ENCODE measurements around the gene RGS7. TPM values are rescaled to one million over a fixed set of nuclear protein-coding genes. Genes with fewer than 3 reads are reported as not detected.

The RGS7 gene
- total and polyA plus RNA-seq, 2 experiments from 2014 or later = 0.32 to 1.7 TPM

- Histone ChIP-seq H3F3A (ENCODE audit: insufficient read depth) (no peaks in the 10 kb centered on the region), H3K27me3 (replicated peaks; ENCODE audit: insufficient read depth) (no peaks in the 10 kb centered on the region), H2AFZ (no peak overlapping the region), H3K4me2 (ENCODE audit: unreplicated experiment) (no peak overlapping the region), H3K9me2 (ENCODE audit: insufficient read depth) (no peaks in the 10 kb centered on the region), H3K9me3 (ENCODE audit: low read depth) (no peaks in the 10 kb centered on the region), H3K9ac (no peak overlapping the region), H3K79me2 (ENCODE audit: insufficient read depth) (no peaks in the 10 kb centered on the region), H3K27ac (no peak overlapping the region), H3K36me3 (ENCODE audit: low read depth) (no peaks in the 10 kb centered on the region), H3K4me1 (ENCODE audit: insufficient read depth) (no peaks in the 10 kb centered on the region), H3K4me3 (no peak overlapping the region), H4K20me1 (ENCODE audit: insufficient read depth) (no peaks in the 10 kb centered on the region)
- no peak for TF ChIP-seq EZH2phosphoT487 (IDR thresholded peaks at IDR 0.05; ENCODE audit: insufficient read depth, low read depth)
- TF ChIP-seq EZH2 (IDR thresholded peaks at IDR 0.05; ENCODE audit: insufficient read depth, poor library complexity, severe bottlenecking) = no peak
- in situ Hi-C loops (cut with MboI) = no loop called here
- no peak for DNase-seq
- 15 to 18% methylated on average over 2 of the region's 2 CpGs for WGBS, 2 experiments (ENCODE audit: low coverage in 1 of 2, low lambda C conversion rate in 2 of 2, missing lambda C conversion rate in 2 of 2)
Observed at GRCh38 chr1:241253471-241253870, 103.5 kb downstream of the RGS7 start.

- Histone ChIP-seq H3K27ac (no peak overlapping the region), H3K9me2 (ENCODE audit: insufficient read depth) (no peaks in the 10 kb centered on the region), H3K4me3 (no peak overlapping the region), H3K9me3 (ENCODE audit: low read depth) (no peaks in the 10 kb centered on the region), H4K20me1 (ENCODE audit: insufficient read depth) (no peaks in the 10 kb centered on the region), H3K4me1 (ENCODE audit: insufficient read depth) (no peaks in the 10 kb centered on the region), H2AFZ (no peak overlapping the region), H3K9ac (no peak overlapping the region), H3K4me2 (ENCODE audit: unreplicated experiment) (no peak overlapping the region), H3K36me3 (ENCODE audit: low read depth) (no peaks in the 10 kb centered on the region), H3K27me3 (replicated peaks; ENCODE audit: insufficient read depth) (no peaks in the 10 kb centered on the region), H3F3A (ENCODE audit: insufficient read depth) (no peaks in the 10 kb centered on the region), H3K79me2 (ENCODE audit: insufficient read depth) (no peaks in the 10 kb centered on the region)
- no peak for DNase-seq
- TF ChIP-seq EZH2 (IDR thresholded peaks at IDR 0.05; ENCODE audit: insufficient read depth, poor library complexity, severe bottlenecking) = no peak
- no peak for TF ChIP-seq EZH2phosphoT487 (IDR thresholded peaks at IDR 0.05; ENCODE audit: insufficient read depth, low read depth)
- WGBS, 2 experiments (ENCODE audit: low coverage in 1 of 2, low lambda C conversion rate in 2 of 2, missing lambda C conversion rate in 2 of 2) = 25 to 39% methylated on average over 1 of the region's 1 CpG
- in situ Hi-C loops (cut with MboI) = no loop called here
Observed at GRCh38 chr1:241250465-241250864, 106.5 kb downstream of the RGS7 start.

- no peak overlapping the region for H3K27ac ChIP-seq
- WGBS, 2 experiments (ENCODE audit: low coverage in 1 of 2, low lambda C conversion rate in 2 of 2, missing lambda C conversion rate in 2 of 2) = 16 to 21% methylated on average over 5 of the region's 5 CpGs
- no peaks in the 10 kb centered on the region for H3K79me2 ChIP-seq (ENCODE audit: insufficient read depth)
- in situ Hi-C loops (cut with MboI) = no loop called here
- H3K36me3 ChIP-seq (ENCODE audit: low read depth) = no peaks in the 10 kb centered on the region
- no peak overlapping the region for H3K4me2 ChIP-seq (ENCODE audit: unreplicated experiment)
- no peaks in the 10 kb centered on the region for H3F3A ChIP-seq (ENCODE audit: insufficient read depth)
- TF ChIP-seq EZH2phosphoT487 (IDR thresholded peaks at IDR 0.05; ENCODE audit: insufficient read depth, low read depth) (no peak), EZH2 (IDR thresholded peaks at IDR 0.05; ENCODE audit: insufficient read depth, poor library complexity, severe bottlenecking) (no peak)
- no peaks in the 10 kb centered on the region for H3K9me2 ChIP-seq (ENCODE audit: insufficient read depth)
- no peaks in the 10 kb centered on the region for H3K27me3 ChIP-seq (replicated peaks; ENCODE audit: insufficient read depth)
- H3K9me3 ChIP-seq (ENCODE audit: low read depth) = no peaks in the 10 kb centered on the region
- H2AFZ ChIP-seq = no peak overlapping the region
- DNase-seq = no peak
- H4K20me1 ChIP-seq (ENCODE audit: insufficient read depth) = no peaks in the 10 kb centered on the region
- H3K4me1 ChIP-seq (ENCODE audit: insufficient read depth) = no peaks in the 10 kb centered on the region
- H3K9ac ChIP-seq = no peak overlapping the region
- H3K4me3 ChIP-seq = no peak overlapping the region
Observed at GRCh38 chr1:241240069-241240468, 116.9 kb downstream of the RGS7 start.

GRCh38 chr1:241237873-241238272 is 119.1 kb downstream of the RGS7 start:
- Histone ChIP-seq H3K9ac (no peak overlapping the region), H4K20me1 (ENCODE audit: insufficient read depth) (no peaks in the 10 kb centered on the region), H3K4me3 (no peak overlapping the region), H3K79me2 (ENCODE audit: insufficient read depth) (no peaks in the 10 kb centered on the region), H3K36me3 (ENCODE audit: low read depth) (no peaks in the 10 kb centered on the region), H3K27me3 (replicated peaks; ENCODE audit: insufficient read depth) (no peaks in the 10 kb centered on the region), H3K4me1 (ENCODE audit: insufficient read depth) (no peaks in the 10 kb centered on the region), H3K9me2 (ENCODE audit: insufficient read depth) (no peaks in the 10 kb centered on the region), H3K27ac (no peak overlapping the region), H2AFZ (no peak overlapping the region), H3F3A (ENCODE audit: insufficient read depth) (no peaks in the 10 kb centered on the region), H3K9me3 (ENCODE audit: low read depth) (no peaks in the 10 kb centered on the region), H3K4me2 (ENCODE audit: unreplicated experiment) (no peak overlapping the region)
- TF ChIP-seq EZH2phosphoT487 (IDR thresholded peaks at IDR 0.05; ENCODE audit: insufficient read depth, low read depth) (no peak), EZH2 (IDR thresholded peaks at IDR 0.05; ENCODE audit: insufficient read depth, poor library complexity, severe bottlenecking) (no peak)
- 65 to 66% methylated on average over 8 of the region's 8 CpGs for WGBS, 2 experiments (ENCODE audit: low coverage in 1 of 2, low lambda C conversion rate in 2 of 2, missing lambda C conversion rate in 2 of 2)
- DNase-seq = no peak
- in situ Hi-C loops (cut with MboI) = no loop called here

All from GM23248 (cell line).